ENCODE results near the gene YY1.
"Not testable (repeated sequence)": the region's sequence is repeated elsewhere in the genome, so short reads cannot be mapped to it uniquely, and the experiment has no call there.

YY1 gene

GRCh38 chr14:100238419-100239210 is at the start of gene YY1:
Gene YY1, plus strand, starts transcription at chr14:100239144. Its CDS starts 101 bp downstream, at chr14:100239245.
- DNase-seq (ENCODE audit: low read depth), result peak; percentile 96

- no peak for DNase-seq (ENCODE audit: low read depth)
Measured at GRCh38 chr14:100190126-100190525, 48.8 kb upstream of the YY1 start.

- DNase-seq (ENCODE audit: low read depth), result no peak
Measured at GRCh38 chr14:100191584-100192249, 47.2 kb upstream of the YY1 start.

- DNase-seq (ENCODE audit: low read depth), result no peak
Measured at GRCh38 chr14:100192250-100192671, 46.7 kb upstream of the YY1 start.

- DNase-seq (ENCODE audit: low read depth), result peak; percentile 91
Measured at GRCh38 chr14:100192672-100193416, 46.1 kb upstream of the YY1 start.

- DNase-seq (ENCODE audit: low read depth), result no peak
Measured at GRCh38 chr14:100193417-100194357, 45.3 kb upstream of the YY1 start.

- no peak for DNase-seq (ENCODE audit: low read depth)
Measured at GRCh38 chr14:100199240-100199860, 39.6 kb upstream of the YY1 start.

- DNase-seq (ENCODE audit: low read depth), result no peak
Measured at GRCh38 chr14:100200311-100200710, 38.6 kb upstream of the YY1 start.

GRCh38 chr14:100201701-100202100 is 37.2 kb upstream of the YY1 start:
- no peak for DNase-seq (ENCODE audit: low read depth)

- DNase-seq (ENCODE audit: low read depth), result no peak
Measured at GRCh38 chr14:100202712-100203111, 36.2 kb upstream of the YY1 start.

GRCh38 chr14:100203146-100203545 is 35.8 kb upstream of the YY1 start:
- no peak for DNase-seq (ENCODE audit: low read depth)

- no peak for DNase-seq (ENCODE audit: low read depth)
Measured at GRCh38 chr14:100203962-100204834, 34.7 kb upstream of the YY1 start.

- DNase-seq (ENCODE audit: low read depth), result not testable (repeated sequence)
Measured at GRCh38 chr14:100204835-100205167, 34.1 kb upstream of the YY1 start.

- not testable (repeated sequence) for DNase-seq (ENCODE audit: low read depth)
Measured at GRCh38 chr14:100207588-100207987, 31.4 kb upstream of the YY1 start.

GRCh38 chr14:100208136-100208535 is 30.8 kb upstream of the YY1 start:
- DNase-seq (ENCODE audit: low read depth), result not testable (repeated sequence)

- DNase-seq (ENCODE audit: low read depth), result no peak
Measured at GRCh38 chr14:100211366-100211765, 27.6 kb upstream of the YY1 start.

- no peak for DNase-seq (ENCODE audit: low read depth)
Measured at GRCh38 chr14:100211893-100212292, 27.1 kb upstream of the YY1 start.

- DNase-seq (ENCODE audit: low read depth), result no peak
Measured at GRCh38 chr14:100212476-100213333, 26.2 kb upstream of the YY1 start.

- DNase-seq (ENCODE audit: low read depth), result no peak
Measured at GRCh38 chr14:100213587-100213955, 25.4 kb upstream of the YY1 start.
